ENCODE results near the gene IMPDH2.
A peak's percentile ranks its signal among the peaks of the same experiment; 100 is the strongest.

IMPDH2 gene

DNA sequence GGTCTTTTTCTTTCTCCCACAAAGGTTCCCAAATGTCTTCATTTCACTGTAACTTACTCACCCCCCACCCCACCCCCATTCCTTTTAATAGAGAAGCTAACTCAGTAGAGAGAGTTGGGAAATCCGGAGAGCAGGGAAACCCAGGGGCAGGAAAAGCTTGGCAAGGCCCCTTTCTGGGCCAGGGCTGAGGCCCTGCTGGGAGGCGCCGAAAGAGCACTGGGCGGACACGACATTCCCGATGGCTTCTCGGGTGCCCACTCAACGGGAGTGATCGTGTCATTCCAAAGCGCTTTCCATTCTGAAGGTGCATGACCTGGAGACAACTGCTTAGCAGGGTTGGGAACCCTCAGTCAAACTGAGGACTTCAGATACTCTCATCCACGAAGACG lies 9.3 kb downstream of the IMPDH2 start:
- Histone ChIP-seq H3K4me3 (ENCODE audit: low read length) (peak overlapping the region; percentile 94), H3K27ac (ENCODE audit: low read depth, low read length) (no peak overlapping the region), H3K27me3 (ENCODE audit: control insufficient read depth, insufficient read depth, low read length) (no peaks in the 10 kb centered on the region), H3K9ac (ENCODE audit: low read length) (peak overlapping the region; percentile 66), H3K36me3 (ENCODE audit: control insufficient read depth, insufficient read depth, low read length) (peaks cover 27% of the 10 kb centered on the region), H3K4me1 (ENCODE audit: control insufficient read depth, insufficient read depth, low read length) (peaks cover 12% of the 10 kb centered on the region)

DNA sequence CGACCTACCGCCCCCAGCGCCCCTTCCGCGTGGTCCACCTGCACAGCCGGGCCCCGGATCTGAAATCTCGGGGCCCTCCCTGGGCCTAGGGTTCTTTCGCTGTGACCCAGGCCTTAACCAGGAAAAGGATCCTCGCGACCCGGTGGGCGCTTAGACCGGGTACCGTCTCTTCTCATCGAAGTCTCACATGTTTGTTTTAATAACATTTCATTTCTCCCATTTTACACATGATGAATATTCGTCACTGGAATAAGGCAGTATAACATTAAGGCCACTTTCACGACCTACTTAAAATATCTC lies 10.5 kb downstream of the IMPDH2 start:
- Histone ChIP-seq H3K9ac (ENCODE audit: low read length) (peak overlapping the region; percentile 19), H3K4me1 (ENCODE audit: control insufficient read depth, insufficient read depth, low read length) (peaks cover 12% of the 10 kb centered on the region), H3K27me3 (ENCODE audit: control insufficient read depth, insufficient read depth, low read length) (no peaks in the 10 kb centered on the region), H3K36me3 (ENCODE audit: control insufficient read depth, insufficient read depth, low read length) (peaks cover 22% of the 10 kb centered on the region), H3K27ac (ENCODE audit: low read depth, low read length) (peak overlapping the region; percentile 63), H3K4me3 (ENCODE audit: low read length) (peak overlapping the region; percentile 82)

DNA sequence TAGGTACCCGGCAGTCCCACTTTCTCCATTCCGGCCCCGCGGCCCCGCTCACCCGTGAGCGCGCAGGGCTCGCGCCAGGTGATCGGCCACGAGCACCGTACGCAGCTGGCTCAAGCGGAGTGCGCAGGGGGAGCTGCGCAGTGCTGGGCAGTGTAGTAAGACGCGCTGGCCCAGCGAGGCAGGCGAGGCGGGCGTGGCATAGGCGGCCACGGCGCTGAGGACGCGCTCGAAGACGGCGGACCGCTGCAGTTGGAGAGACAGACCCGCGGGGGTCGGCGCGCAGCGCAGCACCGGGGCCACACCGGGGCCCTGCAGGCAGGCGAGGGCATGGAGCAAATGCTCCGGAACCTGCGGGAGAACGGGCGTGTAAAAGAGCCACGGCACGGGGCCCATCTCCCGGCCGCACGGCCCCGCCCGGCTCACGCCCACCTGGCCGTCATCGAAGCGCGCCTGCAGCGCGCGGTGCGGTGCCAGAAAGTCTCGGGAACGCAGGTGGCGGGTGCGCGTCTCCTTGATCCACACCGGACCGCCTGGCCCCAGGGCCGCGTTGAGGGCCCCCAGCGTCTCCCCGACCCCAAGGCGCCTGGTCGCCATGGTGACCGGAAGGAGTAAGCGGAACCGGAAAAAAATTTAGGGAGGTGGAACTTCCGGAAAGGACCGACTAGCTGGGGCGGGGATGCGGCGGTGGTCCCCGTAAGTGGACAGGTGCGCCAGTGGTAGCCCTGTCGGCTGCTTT lies 11.1 kb downstream of the IMPDH2 start, which contains the start of gene DALRD3:
TSS of gene DALRD3 (minus strand) at position 610 of the 736 bp plus-strand sequence. CDS start at position 594, 16 bp downstream.
- peaks cover 22% of the 10 kb centered on the region for H3K36me3 ChIP-seq (ENCODE audit: control insufficient read depth, insufficient read depth, low read length)
- peak within 1 kb of the TSS; percentile 28 for H3K9ac ChIP-seq (ENCODE audit: low read length)
- peak within 1 kb of the TSS; percentile 63 for H3K27ac ChIP-seq (ENCODE audit: low read depth, low read length)
- no peaks in the 10 kb centered on the region for H3K27me3 ChIP-seq (ENCODE audit: control insufficient read depth, insufficient read depth, low read length)
- H3K4me1 ChIP-seq (ENCODE audit: control insufficient read depth, insufficient read depth, low read length), result peaks cover 12% of the 10 kb centered on the region
- H3K4me3 ChIP-seq (ENCODE audit: low read length), result peak within 1 kb of the TSS; percentile 82

DNA sequence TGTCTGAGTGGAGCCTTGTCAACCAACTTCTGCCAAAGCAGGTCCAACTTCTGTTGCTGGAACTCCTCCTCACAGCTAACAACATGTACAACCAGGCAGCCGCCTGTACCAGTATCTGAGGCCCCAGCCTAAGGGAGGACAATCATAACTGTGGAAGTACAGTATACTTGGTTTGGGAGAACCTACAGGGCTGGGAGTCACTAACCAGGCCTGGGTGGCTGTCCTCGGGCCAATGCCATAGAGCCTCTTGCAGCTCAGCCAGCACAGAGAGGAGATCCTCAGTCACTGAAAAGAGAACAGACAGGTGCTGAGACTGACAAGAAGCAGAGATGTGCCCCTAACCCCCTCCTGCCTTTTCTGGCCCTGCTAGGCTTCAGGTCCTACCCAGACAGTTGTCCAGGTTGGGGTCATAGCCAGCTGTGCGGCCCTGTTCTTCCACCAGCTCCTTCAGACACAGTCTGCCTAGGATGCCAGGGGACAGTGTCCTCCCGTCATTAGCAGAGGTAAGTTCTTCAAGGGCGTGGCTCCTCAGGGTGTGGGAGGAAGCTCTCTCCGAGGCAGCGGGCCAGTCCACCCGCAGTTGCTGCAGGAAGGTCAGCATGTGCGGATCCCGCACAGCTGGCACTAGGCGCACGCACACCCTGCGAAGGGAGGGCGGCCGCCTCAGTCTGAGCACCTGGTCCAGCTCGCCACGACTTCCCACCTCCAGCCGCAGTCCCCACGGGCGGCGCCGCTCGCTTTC lies 11.8 kb downstream of the IMPDH2 start:
- H3K4me1 ChIP-seq (ENCODE audit: control insufficient read depth, insufficient read depth, low read length), result peaks cover 12% of the 10 kb centered on the region
- H3K4me3 ChIP-seq (ENCODE audit: low read length), result peak overlapping the region; percentile 82
- H3K36me3 ChIP-seq (ENCODE audit: control insufficient read depth, insufficient read depth, low read length), result peaks cover 22% of the 10 kb centered on the region

DNA sequence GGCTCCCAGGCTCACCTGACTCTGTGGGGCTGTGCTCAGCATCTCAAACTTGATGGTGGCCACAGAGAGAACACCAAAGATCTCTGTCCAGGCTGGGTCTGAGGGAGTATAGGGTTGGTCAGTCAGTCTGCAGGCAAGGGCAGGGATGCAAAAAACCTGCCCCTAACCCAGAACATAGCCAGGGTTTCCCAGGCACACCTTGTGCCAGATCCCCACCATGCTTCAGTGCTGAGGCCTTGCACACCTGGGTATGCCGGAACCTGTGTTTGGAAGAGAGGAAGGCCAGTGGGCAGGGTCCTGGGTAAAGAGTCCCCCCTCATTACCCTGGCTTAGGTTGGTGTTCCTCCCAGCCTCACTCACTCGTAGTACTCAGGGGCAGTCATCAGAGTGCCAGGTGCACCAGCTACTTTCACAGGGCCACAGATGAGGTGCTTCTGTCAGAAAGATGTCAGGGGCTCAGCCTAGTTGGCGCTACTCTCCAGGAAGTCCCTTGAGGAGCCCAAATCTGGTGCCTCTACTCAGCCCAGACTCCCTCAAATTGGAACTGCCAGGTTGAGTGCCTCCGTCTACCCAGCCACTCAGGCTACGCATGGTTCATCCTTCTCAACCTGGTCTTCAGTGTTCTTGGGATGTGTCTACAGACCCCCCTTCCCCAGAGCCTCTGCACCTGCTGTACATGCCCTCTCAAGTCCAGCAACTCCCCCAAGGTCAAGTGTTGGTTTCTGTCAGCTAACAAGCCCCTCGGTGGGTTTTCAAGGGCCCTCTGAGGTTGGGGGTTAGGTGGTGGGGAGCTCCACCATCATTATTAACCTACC lies 12.6 kb downstream of the IMPDH2 start:
- Histone ChIP-seq H3K4me3 (ENCODE audit: low read length) (no peak overlapping the region), H3K36me3 (ENCODE audit: control insufficient read depth, insufficient read depth, low read length) (peaks cover 28% of the 10 kb centered on the region), H3K9ac (ENCODE audit: low read length) (no peak overlapping the region), H3K27ac (ENCODE audit: low read depth, low read length) (no peak overlapping the region), H3K27me3 (ENCODE audit: control insufficient read depth, insufficient read depth, low read length) (no peaks in the 10 kb centered on the region), H3K4me1 (ENCODE audit: control insufficient read depth, insufficient read depth, low read length) (peaks cover 12% of the 10 kb centered on the region)

More for the DNA sequence above, 11.8 kb downstream of the IMPDH2 start:
- H3K9ac ChIP-seq (ENCODE audit: low read length), result peak overlapping the region; percentile 28
- no peaks in the 10 kb centered on the region for H3K27me3 ChIP-seq (ENCODE audit: control insufficient read depth, insufficient read depth, low read length)
- H3K27ac ChIP-seq (ENCODE audit: low read depth, low read length), result peak overlapping the region; percentile 63

DNA sequence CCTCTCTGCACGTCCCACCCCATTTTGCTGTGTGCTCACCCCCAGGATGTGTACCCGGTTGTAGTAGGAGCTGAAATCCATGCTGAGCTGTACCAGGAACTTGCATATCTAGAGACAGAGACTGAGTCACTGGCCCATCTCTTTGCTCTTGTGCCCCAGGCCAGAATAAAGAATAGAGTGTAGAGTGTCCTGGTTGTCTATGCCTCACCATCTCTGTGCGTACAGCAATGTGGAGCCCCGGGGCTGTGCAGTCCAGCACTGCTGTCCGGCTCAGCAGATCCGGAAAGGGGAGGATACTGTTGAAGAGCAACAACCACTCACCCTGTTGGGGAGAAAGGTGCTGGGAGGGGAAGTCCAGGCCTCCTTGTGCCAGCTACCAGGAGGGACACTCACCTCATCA lies 13.4 kb downstream of the IMPDH2 start:
- Histone ChIP-seq H3K27ac (ENCODE audit: low read depth, low read length) (no peak overlapping the region), H3K4me1 (ENCODE audit: control insufficient read depth, insufficient read depth, low read length) (peaks cover 12% of the 10 kb centered on the region), H3K9ac (ENCODE audit: low read length) (no peak overlapping the region), H3K36me3 (ENCODE audit: control insufficient read depth, insufficient read depth, low read length) (peaks cover 31% of the 10 kb centered on the region), H3K4me3 (ENCODE audit: low read length) (no peak overlapping the region), H3K27me3 (ENCODE audit: control insufficient read depth, insufficient read depth, low read length) (no peaks in the 10 kb centered on the region)

DNA sequence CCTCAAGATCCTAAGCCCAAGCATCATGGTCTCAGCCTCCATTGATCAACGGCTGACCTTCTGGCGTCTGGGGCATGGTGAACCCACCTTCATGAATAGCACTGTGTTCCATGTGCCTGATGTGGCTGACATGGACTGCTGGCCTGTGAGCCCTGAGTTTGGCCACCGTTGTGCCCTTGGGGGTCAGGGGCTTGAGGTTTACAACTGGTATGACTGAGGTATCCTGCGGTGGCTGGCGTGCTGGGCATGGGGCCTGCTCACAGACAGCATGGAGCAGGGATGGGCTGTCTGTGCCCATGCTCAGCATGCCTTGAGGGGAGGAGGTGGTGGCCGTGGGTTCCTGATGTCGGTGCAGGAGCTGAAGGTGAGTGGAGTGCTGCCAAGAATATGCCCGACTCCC lies 14.1 kb downstream of the IMPDH2 start:
- Histone ChIP-seq H3K9ac (ENCODE audit: low read length) (no peak overlapping the region), H3K36me3 (ENCODE audit: control insufficient read depth, insufficient read depth, low read length) (peaks cover 31% of the 10 kb centered on the region), H3K4me1 (ENCODE audit: control insufficient read depth, insufficient read depth, low read length) (peaks cover 5% of the 10 kb centered on the region), H3K27me3 (ENCODE audit: control insufficient read depth, insufficient read depth, low read length) (no peaks in the 10 kb centered on the region), H3K27ac (ENCODE audit: low read depth, low read length) (no peak overlapping the region), H3K4me3 (ENCODE audit: low read length) (no peak overlapping the region)

DNA sequence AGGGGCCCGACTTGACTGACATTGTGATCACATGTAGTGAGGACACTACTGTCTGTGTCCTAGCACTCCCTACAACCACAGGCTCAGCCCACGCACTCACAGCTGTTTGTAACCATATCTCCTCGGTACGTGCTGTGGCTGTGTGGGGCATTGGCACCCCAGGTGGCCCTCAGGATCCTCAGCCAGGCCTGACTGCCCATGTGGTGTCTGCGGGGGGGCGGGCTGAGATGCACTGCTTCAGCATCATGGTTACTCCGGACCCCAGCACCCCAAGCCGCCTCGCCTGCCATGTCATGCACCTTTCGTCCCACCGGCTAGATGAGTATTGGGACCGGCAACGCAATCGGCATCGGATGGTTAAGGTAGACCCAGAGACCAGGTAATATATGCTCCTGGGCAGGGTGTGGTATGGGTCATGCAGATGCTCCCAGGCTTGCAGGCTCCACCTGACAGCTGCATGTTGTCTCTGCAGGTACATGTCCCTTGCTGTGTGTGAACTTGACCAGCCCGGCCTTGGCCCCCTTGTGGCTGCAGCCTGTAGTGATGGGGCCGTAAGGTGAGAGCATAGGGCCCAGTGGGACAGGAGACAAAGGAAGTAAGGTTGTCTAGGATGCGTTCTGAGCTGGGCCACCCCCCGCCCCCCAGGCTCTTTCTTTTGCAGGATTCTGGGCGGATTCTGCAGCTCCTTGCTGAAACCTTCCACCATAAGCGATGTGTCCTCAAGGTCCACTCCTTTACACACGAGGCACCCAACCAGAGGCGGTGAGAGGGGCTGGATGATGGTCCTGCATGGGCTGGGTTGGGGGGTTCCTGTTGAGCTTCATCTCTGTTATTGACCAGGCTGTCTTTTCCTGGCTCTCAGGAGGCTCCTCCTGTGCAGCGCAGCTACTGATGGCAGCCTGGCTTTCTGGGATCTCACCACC lies 15.2 kb downstream of the IMPDH2 start:
- H3K9ac ChIP-seq (ENCODE audit: low read length), result no peak overlapping the region
- no peak overlapping the region for H3K27ac ChIP-seq (ENCODE audit: low read depth, low read length)
- peaks cover 31% of the 10 kb centered on the region for H3K36me3 ChIP-seq (ENCODE audit: control insufficient read depth, insufficient read depth, low read length)
- peaks cover 5% of the 10 kb centered on the region for H3K4me1 ChIP-seq (ENCODE audit: control insufficient read depth, insufficient read depth, low read length)
- H3K27me3 ChIP-seq (ENCODE audit: control insufficient read depth, insufficient read depth, low read length), result no peaks in the 10 kb centered on the region
- H3K4me3 ChIP-seq (ENCODE audit: low read length), result no peak overlapping the region

DNA sequence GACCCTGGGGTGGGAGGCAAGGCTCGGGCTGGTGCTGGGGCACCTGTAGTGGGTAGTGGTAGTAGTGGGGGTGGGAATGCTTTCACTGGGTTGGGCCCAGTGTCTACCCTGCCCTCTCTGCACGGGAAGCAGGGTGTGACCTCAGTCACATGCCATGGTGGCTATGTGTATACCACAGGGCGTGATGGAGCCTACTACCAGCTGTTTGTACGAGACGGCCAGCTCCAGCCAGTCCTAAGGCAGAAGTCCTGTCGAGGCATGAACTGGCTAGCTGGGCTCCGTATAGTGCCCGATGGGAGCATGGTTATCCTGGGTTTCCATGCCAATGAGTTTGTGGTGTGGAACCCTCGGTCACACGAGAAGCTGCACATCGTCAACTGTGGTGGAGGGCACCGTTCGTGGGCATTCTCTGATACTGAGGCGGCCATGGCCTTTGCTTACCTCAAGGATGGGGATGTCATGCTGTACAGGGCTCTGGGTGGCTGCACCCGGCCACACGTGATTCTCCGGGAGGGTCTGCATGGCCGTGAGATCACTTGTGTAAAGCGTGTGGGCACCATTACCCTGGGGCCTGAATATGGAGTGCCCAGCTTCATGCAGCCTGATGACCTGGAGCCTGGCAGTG lies 16.0 kb downstream of the IMPDH2 start:
- H3K4me1 ChIP-seq (ENCODE audit: control insufficient read depth, insufficient read depth, low read length), result peaks cover 7% of the 10 kb centered on the region

DNA sequence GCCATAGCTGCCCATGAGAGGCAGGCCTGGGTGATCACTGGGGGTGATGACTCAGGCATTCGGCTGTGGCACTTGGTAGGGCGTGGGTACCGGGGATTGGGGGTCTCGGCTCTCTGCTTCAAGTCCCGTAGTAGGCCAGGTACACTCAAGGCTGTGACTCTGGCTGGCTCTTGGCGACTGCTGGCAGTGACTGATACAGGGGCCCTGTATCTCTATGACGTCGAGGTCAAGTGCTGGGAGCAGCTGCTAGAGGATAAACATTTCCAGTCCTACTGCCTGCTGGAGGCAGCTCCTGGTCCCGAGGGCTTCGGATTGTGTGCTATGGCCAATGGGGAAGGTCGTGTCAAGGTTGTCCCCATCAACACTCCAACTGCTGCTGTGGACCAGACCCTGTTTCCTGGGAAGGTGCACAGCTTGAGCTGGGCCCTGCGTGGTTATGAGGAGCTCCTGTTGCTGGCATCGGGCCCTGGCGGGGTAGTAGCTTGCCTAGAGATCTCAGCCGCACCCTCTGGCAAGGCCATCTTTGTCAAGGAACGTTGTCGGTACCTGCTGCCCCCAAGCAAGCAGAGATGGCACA lies 16.7 kb downstream of the IMPDH2 start:
- peaks cover 5% of the 10 kb centered on the region for H3K4me1 ChIP-seq (ENCODE audit: control insufficient read depth, insufficient read depth, low read length)
- no peaks in the 10 kb centered on the region for H3K27me3 ChIP-seq (ENCODE audit: control insufficient read depth, insufficient read depth, low read length)
- no peak overlapping the region for H3K4me3 ChIP-seq (ENCODE audit: low read length)
- H3K36me3 ChIP-seq (ENCODE audit: control insufficient read depth, insufficient read depth, low read length), result peaks cover 31% of the 10 kb centered on the region
- H3K27ac ChIP-seq (ENCODE audit: low read depth, low read length), result no peak overlapping the region
- H3K9ac ChIP-seq (ENCODE audit: low read length), result no peak overlapping the region

More for the DNA sequence above, 16.0 kb downstream of the IMPDH2 start:
- H3K27ac ChIP-seq (ENCODE audit: low read depth, low read length), result no peak overlapping the region
- peaks cover 31% of the 10 kb centered on the region for H3K36me3 ChIP-seq (ENCODE audit: control insufficient read depth, insufficient read depth, low read length)
- no peaks in the 10 kb centered on the region for H3K27me3 ChIP-seq (ENCODE audit: control insufficient read depth, insufficient read depth, low read length)
- no peak overlapping the region for H3K4me3 ChIP-seq (ENCODE audit: low read length)
- H3K9ac ChIP-seq (ENCODE audit: low read length), result no peak overlapping the region

DNA sequence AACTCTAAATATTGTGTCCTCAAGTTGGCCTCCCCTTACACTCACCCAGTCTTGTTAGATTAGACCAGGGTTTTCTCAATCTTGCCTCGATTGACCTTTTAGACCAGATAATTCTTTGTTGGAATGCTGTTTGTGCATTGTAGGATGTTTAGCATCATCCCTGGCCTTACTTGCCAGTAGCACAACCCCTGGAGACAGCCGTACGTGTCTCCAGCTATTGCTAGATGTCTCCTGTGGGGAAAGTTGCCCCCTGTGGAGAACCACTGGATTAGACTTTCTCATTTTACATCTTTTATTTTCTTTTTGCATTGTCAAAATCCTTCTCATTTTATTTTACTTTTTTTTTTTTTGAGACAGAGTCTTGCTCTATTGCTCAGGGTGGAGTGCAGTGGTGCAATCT lies 19.8 kb downstream of the IMPDH2 start:
- Histone ChIP-seq H3K36me3 (ENCODE audit: control insufficient read depth, insufficient read depth, low read length) (peaks cover 9% of the 10 kb centered on the region), H3K27me3 (ENCODE audit: control insufficient read depth, insufficient read depth, low read length) (no peaks in the 10 kb centered on the region), H3K9ac (ENCODE audit: low read length) (no peak overlapping the region), H3K27ac (ENCODE audit: low read depth, low read length) (no peak overlapping the region), H3K4me3 (ENCODE audit: low read length) (no peak overlapping the region), H3K4me1 (ENCODE audit: control insufficient read depth, insufficient read depth, low read length) (peaks cover 3% of the 10 kb centered on the region)

All from rectal smooth muscle tissue (tissue), 1 donor.